Measurements from ENCODE around the gene GALNT17.

Gene GALNT17

DNA sequence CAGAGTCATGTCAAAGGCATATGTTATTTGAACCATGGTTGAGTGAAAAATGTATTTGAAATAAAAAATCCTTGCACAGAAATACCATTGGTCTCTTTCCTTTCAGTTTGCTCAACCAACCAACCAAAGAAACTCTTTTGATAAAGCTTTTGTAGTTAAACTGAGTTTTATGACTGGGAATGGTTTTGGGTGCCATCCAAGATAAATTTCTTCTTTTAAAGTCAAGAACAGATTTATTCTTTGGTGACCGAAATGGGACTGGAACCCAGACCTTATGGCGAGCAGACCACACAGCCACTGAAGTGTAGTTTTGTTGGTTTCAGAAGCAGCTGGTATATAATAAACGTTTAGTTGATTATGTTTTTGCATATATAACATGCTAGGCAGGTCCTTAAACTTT lies 2.8 kb upstream of the GALNT17 start:
- H3K27me3 Mint-ChIP-seq (ENCODE audit: low read depth) = peaks cover 45% of the 10 kb centered on the region
- H3K4me1 Mint-ChIP-seq = peaks cover 27% of the 10 kb centered on the region

DNA sequence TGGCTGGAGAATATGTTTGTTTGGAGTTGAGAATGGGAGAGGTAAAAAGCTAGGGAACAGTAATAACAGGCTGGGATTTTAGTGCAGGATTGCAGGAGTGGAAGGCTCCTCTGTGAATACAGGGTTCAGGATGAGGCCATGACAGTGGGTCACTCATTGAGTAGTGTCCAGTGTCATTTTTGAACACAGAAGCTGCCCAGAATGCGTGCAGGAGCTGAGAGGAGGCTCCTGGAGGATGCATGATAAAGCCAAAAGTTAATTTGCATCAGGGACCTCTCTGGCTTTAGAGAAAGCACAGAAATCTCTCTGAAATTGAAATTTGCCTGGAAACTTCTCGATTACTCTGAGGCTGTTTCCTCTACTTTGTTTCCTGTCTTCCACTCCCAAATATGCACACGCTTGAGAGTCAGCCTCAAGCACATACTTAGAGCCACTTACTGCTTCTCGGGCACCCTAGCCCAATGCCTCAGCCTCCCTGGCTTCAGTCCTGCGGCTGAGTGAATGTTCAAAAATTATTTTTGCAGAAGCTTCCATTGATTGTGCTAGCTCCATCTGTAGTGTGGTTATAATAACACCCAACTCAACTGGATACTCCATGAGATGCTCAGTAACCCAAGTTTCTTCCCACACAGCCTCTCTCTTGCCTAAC lies 1.8 kb upstream of the GALNT17 start:
- H3K9me3 Mint-ChIP-seq = no peaks in the 10 kb centered on the region
- no peaks in the 10 kb centered on the region for H3K36me3 Mint-ChIP-seq (ENCODE audit: low read depth)
- peaks cover 27% of the 10 kb centered on the region for H3K4me1 Mint-ChIP-seq
- TF ChIP-seq, protein P1, sequence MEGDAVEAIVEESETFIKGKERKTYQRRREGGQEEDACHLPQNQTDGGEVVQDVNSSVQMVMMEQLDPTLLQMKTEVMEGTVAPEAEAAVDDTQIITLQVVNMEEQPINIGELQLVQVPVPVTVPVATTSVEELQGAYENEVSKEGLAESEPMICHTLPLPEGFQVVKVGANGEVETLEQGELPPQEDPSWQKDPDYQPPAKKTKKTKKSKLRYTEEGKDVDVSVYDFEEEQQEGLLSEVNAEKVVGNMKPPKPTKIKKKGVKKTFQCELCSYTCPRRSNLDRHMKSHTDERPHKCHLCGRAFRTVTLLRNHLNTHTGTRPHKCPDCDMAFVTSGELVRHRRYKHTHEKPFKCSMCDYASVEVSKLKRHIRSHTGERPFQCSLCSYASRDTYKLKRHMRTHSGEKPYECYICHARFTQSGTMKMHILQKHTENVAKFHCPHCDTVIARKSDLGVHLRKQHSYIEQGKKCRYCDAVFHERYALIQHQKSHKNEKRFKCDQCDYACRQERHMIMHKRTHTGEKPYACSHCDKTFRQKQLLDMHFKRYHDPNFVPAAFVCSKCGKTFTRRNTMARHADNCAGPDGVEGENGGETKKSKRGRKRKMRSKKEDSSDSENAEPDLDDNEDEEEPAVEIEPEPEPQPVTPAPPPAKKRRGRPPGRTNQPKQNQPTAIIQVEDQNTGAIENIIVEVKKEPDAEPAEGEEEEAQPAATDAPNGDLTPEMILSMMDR (IDR thresholded peaks at IDR 0.05; ENCODE audit: unreplicated experiment in 3 of 3) = no peak
- H3K27ac Mint-ChIP-seq = peak overlapping the region in 2 of 3 experiments; percentile 1 to 45
- peak overlapping the region; percentile 90 to 92 (median 91) for H3K4me3 Mint-ChIP-seq
- H3K27me3 Mint-ChIP-seq (ENCODE audit: low read depth) = peaks cover 53% of the 10 kb centered on the region

More for the DNA sequence above, 2.8 kb upstream of the GALNT17 start:
- Mint-ChIP-seq H3K4me3 (peak overlapping the region; percentile 59 to 81 (median 73)), H3K9me3 (no peaks in the 10 kb centered on the region), H3K27ac (peak overlapping the region in 1 of 3 experiments; percentile 34), H3K36me3 (ENCODE audit: low read depth) (no peaks in the 10 kb centered on the region)
- TF ChIP-seq, protein P1 (IDR thresholded peaks at IDR 0.05; ENCODE audit: unreplicated experiment in 3 of 3) = no peak

DNA sequence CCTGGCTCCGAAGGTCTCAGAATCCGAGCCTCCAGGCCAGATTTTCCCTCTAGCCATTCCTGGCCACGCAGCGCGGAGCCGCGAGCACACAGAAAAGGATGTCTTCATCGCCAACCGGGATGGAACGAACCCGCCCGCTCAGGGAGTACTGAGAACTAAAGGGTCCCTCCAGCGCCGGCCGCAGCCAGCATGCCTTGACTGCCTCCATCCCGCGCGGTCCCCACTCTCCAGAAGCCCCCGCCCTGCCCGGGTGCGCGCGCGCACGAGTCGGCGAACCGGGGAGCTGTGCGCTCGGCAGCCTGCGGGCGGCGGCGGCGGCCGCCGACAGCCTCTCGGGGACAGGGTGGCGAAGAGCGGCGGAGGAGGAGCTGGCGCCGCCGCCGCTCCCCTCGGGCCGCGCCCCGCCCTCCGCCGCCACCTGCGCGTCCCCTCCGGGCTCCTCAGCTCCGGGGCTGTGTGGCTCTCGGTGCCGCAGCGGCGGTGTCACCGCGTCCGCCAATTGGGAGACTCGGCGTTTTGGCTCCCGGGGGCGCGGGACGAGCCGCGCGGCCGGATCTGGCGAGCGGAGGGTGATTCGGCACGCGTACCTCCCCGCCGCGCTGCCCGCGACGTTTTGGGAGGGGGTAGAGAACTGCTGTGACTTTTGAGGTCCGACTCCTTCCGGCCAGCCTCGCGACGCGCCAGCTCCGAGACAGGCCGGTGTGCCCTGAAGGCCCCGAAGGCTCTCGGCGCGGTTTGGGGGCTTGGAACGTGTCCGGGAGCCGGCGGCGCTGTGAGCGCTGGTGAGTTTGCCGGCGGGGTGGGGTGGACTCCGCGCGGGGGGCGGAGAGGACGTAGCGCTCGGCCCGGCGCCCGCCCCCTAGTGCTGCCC lies 453 bp upstream of the GALNT17 start:
- H3K36me3 Mint-ChIP-seq (ENCODE audit: low read depth) = no peaks in the 10 kb centered on the region
- peak overlapping the region in 2 of 3 experiments; percentile 45 to 78 for H3K27ac Mint-ChIP-seq
- no peaks in the 10 kb centered on the region for H3K9me3 Mint-ChIP-seq
- H3K4me1 Mint-ChIP-seq = peaks cover 27% of the 10 kb centered on the region
- H3K4me3 Mint-ChIP-seq = peak overlapping the region; percentile 90 to 92 (median 91)
- TF ChIP-seq, protein P1 (IDR thresholded peaks at IDR 0.05; ENCODE audit: unreplicated experiment in 3 of 3) = peak in 1 of 3 experiments; percentile 7
- peaks cover 58% of the 10 kb centered on the region for H3K27me3 Mint-ChIP-seq (ENCODE audit: low read depth)

DNA sequence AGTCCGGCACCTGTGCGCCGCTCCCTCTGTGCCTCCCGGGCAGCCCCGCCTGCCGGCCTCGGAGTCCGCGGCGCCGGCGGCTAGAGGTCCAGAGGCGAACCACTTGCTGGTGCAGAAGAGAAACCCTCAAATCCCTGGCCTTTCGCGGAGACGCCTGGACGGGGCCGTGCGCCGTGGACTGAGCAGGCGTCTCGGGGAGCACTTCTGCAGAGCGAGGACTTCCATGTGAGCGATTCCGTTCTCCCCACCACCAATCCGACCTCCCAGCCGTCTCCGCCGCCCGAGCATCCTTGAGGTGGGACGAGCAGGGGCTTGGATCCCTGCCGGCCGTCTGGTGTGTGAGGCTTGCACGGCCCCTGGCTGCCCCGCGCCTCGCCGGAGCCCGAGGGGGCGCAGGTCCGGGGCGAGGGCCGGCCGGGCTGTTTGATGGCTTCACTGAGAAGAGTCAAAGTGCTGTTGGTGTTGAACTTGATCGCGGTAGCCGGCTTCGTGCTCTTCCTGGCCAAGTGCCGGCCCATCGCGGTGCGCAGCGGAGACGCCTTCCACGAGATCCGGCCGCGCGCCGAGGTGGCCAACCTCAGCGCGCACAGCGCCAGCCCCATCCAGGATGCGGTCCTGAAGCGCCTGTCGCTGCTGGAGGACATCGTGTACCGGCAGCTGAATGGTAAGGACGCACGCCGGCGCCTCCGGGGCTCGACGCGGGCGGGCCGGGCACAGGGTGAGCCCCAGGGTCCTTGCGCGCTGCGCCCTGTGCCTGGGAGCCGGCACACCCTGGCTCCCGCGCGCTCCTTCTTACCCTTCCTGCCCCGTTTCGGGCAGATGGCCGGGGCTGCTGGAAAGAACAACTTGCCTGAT lies 660 bp downstream of the GALNT17 start:
- Mint-ChIP-seq H3K27me3 (ENCODE audit: low read depth) (peaks cover 63% of the 10 kb centered on the region), H3K36me3 (ENCODE audit: low read depth) (no peaks in the 10 kb centered on the region), H3K4me3 (peak overlapping the region; percentile 85 to 92 (median 85)), H3K9me3 (no peaks in the 10 kb centered on the region), H3K27ac (no peak overlapping the region), H3K4me1 (peaks cover 27% of the 10 kb centered on the region)
- TF ChIP-seq, protein P1 (IDR thresholded peaks at IDR 0.05; ENCODE audit: unreplicated experiment in 3 of 3) = no peak

DNA sequence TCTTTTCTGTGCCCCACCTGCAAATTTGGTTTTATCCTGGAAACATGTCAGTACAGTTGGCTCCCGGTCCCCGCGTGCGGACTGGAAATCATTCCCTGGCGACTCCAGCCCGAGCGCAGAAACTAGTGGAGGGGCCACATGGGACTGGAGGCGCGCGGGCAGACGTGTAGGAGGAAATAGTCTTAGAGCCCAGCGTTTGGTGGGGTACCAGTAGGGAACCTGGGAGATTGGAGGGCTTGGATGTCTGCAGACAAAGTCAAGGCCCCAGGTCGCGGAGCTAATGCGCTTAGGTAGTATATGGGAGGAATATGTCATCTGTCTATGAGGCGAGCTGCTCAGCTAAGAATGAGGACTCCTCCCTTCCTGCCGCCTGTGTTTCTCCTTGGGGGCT lies 1.3 kb downstream of the GALNT17 start:
- H3K4me1 Mint-ChIP-seq = peaks cover 27% of the 10 kb centered on the region
- H3K4me3 Mint-ChIP-seq = peak overlapping the region; percentile 85 to 92 (median 85)
- no peaks in the 10 kb centered on the region for H3K36me3 Mint-ChIP-seq (ENCODE audit: low read depth)
- no peak overlapping the region for H3K27ac Mint-ChIP-seq
- no peaks in the 10 kb centered on the region for H3K9me3 Mint-ChIP-seq
- peaks cover 67% of the 10 kb centered on the region for H3K27me3 Mint-ChIP-seq (ENCODE audit: low read depth)
- TF ChIP-seq, protein P1 (IDR thresholded peaks at IDR 0.05; ENCODE audit: unreplicated experiment in 3 of 3) = no peak
